ENCODE measurements around the gene IDUA.
A peak's percentile ranks its signal among the peaks of the same experiment; 100 is the strongest.

The IDUA gene

GRCh38 chr4:1001561-1002130, 14.8 kb downstream of the IDUA start:
- DNase-seq = no peak

- DNase-seq = no peak
Observed at GRCh38 chr4:1002131-1002630, 15.3 kb downstream of the IDUA start.

GRCh38 chr4:1002631-1003251, 15.9 kb downstream of the IDUA start:
- no peak for DNase-seq

- no peak for DNase-seq
Observed at GRCh38 chr4:1003271-1004070, 16.6 kb downstream of the IDUA start.

GRCh38 chr4:1004071-1004418, 17.2 kb downstream of the IDUA start:
- no peak for DNase-seq

GRCh38 chr4:1004557-1005485, 18.0 kb downstream of the IDUA start:
- no peak for DNase-seq

- DNase-seq = no peak
Observed at GRCh38 chr4:1006856-1007255, 20.0 kb downstream of the IDUA start.

- DNase-seq = no peak
Observed at GRCh38 chr4:1008840-1009541, 22.1 kb downstream of the IDUA start.

- no peak for DNase-seq
Observed at GRCh38 chr4:1009542-1010394, 22.9 kb downstream of the IDUA start.

GRCh38 chr4:1010395-1011021, 23.7 kb downstream of the IDUA start:
- no peak for DNase-seq

GRCh38 chr4:1011022-1011665, 24.3 kb downstream of the IDUA start, which contains the start of gene FGFRL1:
Gene FGFRL1, plus strand, starts transcription at chr4:1011626. Its CDS starts 860 bp downstream, at chr4:1012486.
- peak; percentile 19 for DNase-seq

- DNase-seq = no peak
Observed at GRCh38 chr4:1011666-1012033, 24.8 kb downstream of the IDUA start.

- no peak for DNase-seq
Observed at GRCh38 chr4:1012034-1012739, 25.3 kb downstream of the IDUA start.

- DNase-seq = no peak
Observed at GRCh38 chr4:1013225-1014073, 26.6 kb downstream of the IDUA start.

GRCh38 chr4:1014291-1015167, 27.7 kb downstream of the IDUA start:
- DNase-seq = no peak

GRCh38 chr4:1015179-1015578, 28.3 kb downstream of the IDUA start:
- DNase-seq = no peak

GRCh38 chr4:1015746-1016145, 28.9 kb downstream of the IDUA start:
- DNase-seq = no peak

- DNase-seq = no peak
Observed at GRCh38 chr4:1017211-1017610, 30.4 kb downstream of the IDUA start.

All from NCI-H748 treated with DMSO at 0.1 percent for 48 hours (cell line).